Endometrium (tissue), 2 donors: ENCODE measurements around the gene TOGARAM2.

Source experiments
- FAIRE-seq: peaks from 2 replicates; lab custom pipeline; 2012; peaks lifted over from hg19 to GRCh38; lab: Jason Lieb, UNC
- donor health status: control.
- donor health status: control.

TOGARAM2 gene

DNA sequence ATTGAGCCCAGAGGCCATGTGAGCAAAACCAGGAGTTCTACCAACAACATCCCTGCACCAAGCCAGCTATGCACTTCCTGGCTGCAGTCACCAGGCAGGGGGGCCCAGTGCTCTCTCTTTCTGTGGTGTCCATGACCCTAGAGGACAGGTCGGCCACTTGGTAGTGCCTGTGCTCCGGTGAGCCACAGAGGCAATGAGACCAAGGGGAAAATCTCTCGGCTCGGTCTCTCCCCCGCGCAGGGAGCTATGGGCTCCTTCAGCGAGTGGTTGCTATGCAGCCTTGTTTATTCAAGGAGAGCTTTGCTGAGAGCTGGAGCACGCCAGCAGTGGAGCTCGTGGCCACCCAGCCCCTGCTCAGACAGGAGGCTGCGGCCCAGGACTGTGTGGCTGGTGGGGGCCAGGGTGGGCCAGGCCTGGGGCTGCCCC, at the start of gene TOGARAM2:
TOGARAM2 (plus strand) TSS at position 283 of the 426 bp plus-strand sequence. CDS start 13,537 bp downstream, outside the sequence.
- no peak for FAIRE-seq

DNA sequence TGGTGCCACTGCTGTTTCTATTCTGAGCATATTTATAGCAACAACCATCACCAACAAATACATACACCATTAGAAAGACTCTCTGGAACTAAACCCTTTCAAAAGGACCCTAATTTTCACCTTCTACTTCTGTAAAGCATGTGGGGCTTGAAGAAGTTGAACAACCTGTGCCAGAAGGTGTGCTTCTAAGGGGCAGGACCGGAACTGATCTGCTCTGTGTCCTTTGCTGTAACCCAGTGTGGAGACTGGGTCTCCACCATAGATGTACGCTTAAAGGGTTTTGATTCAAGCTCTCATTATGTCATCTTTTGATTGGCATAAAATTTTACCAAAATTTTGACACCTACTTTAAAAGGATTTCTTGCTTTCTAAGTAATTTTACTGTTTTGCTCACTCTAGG, 46.3 kb upstream of the TOGARAM2 start:
- no peak for FAIRE-seq

- no peak for FAIRE-seq
These were observed 40.1 kb upstream of the TOGARAM2 start for GRCh38 chr2:28941008-28941407.

DNA sequence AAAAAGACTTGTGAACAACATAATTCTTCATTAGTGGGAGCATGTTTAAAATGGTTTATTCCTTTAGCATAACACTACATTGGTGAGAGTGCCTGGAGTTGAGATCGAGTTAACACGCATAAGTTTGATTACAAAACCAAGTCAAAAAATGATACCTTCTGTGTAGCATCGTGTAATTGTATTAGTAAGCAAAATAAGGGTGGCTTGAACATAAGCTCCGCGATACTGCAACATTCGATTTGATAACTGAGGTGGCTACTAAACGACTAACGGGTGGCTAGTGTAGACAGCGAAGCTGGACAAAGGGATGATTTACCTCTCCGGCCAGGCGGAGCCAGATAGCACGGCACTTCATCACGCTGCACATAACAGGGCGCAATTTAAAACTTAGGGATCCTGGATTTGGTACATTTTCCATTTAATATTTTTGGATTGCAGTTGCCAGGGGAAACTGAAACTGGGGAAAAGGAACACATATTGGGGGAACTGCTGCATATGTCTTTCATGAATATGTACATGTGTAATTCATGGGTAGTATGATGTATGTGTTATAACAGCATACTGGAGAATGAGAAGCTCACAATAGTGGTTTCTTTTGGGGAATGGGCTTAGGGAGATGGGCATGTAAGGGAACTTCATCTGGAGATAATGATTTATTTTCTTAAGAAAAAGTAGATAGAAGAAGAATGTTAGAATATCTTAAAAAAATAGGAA, 36.4 kb upstream of the TOGARAM2 start:
- no peak for FAIRE-seq

DNA sequence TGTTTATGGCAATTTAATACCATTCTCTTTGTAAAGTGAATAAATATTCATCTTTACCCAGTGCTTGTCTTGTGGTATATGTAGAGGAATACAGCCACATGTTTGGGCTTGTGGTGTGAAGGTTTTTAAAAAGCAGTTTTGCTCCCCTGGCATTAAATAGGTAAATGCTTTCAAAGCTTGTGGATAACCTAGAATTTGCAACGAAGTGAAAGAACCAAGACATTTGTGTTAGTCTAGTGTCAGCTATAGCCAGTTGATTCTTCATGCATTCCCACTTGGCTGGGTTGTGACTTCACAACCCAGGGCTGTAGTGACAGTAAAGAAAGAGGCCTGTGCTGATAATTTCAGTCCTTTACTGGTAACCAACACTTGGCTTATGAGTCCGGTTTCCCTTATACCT, 32.9 kb upstream of the TOGARAM2 start:
- FAIRE-seq: no peak

DNA sequence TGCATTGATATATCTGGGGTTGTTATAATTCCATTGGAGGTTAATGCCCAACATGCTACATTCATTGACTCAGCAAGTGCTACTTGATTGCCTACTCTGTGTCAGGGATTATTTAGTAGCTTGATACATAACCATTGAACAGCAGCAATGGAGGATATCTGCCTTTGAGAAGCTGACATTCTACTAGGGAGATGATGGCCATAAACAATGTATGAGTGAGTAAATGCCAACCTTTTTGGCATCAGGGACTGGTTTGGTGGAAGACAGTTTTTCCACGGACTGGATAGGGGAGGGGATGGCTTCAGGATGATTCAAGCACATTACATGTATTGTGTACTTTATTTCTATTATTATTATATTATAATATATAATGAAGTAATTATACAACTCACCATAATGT, 31.9 kb upstream of the TOGARAM2 start:
- FAIRE-seq: no peak

DNA sequence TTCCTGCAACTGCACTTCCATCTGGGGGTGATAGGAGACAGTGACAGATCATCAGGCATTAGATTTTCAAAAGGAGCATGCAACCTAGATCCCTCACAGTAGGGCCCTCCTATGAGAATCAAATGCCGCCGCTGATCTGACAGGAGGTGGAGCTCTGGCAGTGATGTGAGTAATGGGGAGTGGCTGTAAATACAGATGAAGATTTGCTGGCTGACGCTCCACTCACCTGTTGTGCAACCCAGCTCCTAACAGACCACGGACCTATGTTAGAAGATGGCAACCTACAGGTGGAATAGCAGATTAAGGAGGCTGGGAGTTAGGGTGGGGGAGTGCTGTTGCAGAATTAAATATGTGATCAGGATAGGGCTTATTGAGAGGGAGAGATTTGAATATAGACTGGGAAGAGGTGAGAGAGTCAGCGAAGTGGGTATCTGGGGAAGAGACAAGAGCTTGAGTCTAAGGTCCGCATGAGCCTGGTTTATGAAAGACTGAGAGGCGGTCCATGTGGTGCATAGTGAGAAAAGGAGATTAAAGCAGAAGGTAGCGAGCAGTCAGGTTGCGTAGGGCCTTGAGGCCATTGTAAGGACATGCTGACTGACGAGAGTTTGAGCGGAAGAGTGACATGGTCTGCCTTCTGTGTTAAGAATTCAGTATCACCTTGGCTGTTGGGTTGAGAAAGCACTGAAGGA, 31.3 kb upstream of the TOGARAM2 start:
- no peak for FAIRE-seq

DNA sequence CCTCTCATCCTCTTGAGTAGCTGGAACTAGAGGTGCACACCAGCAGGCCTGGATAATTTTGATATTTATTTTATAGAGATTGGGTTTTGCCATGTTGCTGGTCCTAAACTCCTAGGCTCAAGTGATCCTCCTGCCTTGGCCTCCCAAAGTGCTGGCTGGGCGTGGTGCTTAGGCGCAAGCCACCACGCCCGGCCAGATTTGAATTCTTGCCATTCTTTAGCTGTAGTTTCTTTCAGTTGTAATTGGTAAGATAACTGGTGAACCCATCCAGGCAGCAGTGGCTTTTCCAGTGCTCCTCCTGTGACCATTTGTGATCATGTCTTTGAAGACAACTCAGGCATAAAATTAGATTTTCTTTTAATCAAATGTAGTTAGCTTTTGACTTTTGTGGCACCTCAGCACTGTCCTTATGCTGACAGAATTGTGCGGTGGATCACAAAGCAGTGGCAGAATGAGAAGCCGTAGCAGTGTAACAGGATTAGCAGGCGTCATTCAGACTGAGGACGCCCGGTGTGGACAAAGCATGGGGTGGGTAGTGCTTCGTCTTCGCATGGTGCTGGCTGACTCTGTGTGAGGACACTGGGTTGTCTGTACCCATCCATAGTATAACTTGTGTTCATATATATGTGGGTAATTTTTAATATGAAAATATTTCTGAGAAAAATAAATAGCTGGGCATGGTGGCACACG, 30.0 kb upstream of the TOGARAM2 start:
- FAIRE-seq: no peak

GRCh38 chr2:28951910-28952835, 28.9 kb upstream of the TOGARAM2 start:
- no peak for FAIRE-seq

DNA sequence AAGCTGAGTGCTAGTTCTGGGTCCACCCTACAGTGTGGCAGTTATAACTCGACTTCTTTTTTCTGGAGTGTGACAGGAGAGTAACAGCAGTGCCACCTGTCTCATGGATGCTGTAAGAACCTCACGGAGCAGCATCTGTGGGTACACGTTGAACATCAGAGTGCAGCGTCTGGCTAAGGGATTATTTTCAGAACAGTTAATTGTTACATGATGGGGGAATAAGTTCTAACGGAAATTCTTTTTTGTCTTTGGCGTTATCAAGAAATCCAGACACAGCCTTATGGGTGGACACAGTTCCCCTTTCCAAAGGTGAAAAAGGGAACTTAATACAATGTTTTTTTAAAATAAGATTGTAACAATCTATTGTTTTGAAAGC, 28.3 kb upstream of the TOGARAM2 start:
- no peak for FAIRE-seq

DNA sequence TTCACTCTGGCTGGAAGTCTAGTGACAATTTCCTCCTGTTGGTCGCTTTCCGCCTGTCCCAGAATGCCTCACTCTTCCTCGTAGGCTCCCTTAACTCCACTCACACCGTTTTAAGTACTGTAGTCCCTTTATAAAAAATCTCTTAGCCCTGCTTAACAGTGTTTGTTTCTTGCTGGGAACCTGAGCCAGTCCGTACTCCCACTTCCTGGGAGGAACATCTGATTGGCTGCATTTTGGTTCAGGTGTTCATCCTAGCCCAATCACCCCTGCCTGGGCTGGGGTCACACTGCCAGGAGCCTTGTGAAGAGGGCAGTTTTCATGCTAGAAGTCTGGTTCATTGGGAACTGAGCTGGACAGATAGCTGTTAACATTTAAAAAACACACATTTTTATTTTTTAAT, 25.6 kb upstream of the TOGARAM2 start:
- no peak for FAIRE-seq

DNA sequence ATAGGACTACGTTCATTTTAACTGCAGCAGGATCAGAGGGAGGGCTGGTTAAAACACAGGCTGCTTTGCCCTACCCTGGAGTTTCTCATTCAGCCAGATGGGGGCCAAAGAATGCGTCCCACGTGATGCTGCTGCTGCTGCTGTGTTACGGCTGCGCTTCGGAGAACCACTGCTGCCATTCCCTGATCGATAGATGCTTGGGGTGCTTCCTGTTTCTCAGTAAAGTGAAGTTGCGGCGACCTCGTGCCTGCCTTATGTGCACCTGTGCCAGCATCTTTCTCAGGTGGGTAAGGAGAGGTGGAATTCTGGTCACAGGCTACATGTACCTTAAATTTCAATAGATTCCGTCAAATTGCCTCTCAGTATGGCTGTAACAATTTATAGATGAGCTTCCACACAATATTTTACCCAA, 24.7 kb upstream of the TOGARAM2 start:
- FAIRE-seq: no peak

GRCh38 chr2:28956890-28957289, 24.2 kb upstream of the TOGARAM2 start:
- FAIRE-seq: no peak

DNA sequence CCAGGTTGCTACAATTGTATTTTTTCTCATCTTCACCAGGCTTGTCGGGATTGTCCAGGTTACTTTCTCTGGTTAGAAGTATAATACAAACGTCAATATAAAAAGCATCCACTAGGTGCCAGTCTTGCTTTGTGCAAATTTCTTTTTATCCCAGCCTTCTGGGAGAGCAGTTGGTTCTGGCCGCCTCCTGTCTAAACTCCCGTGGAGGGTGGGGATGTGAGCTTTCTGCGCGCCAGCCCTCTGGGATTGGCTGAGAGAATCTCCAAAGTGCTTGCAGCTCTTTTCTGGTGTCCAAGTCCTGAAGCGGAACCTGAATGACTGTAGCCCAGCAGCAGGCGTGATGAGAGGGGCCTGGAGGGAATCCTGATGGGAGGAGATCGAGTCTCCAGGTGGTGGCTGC, 22.4 kb upstream of the TOGARAM2 start:
- FAIRE-seq: peak; percentile 67

GRCh38 chr2:28960401-28960800, 20.7 kb upstream of the TOGARAM2 start:
- no peak for FAIRE-seq

GRCh38 chr2:28962505-28962904, 18.6 kb upstream of the TOGARAM2 start:
- FAIRE-seq: no peak

GRCh38 chr2:28970464-28971160, 10.5 kb upstream of the TOGARAM2 start:
- FAIRE-seq: no peak

DNA sequence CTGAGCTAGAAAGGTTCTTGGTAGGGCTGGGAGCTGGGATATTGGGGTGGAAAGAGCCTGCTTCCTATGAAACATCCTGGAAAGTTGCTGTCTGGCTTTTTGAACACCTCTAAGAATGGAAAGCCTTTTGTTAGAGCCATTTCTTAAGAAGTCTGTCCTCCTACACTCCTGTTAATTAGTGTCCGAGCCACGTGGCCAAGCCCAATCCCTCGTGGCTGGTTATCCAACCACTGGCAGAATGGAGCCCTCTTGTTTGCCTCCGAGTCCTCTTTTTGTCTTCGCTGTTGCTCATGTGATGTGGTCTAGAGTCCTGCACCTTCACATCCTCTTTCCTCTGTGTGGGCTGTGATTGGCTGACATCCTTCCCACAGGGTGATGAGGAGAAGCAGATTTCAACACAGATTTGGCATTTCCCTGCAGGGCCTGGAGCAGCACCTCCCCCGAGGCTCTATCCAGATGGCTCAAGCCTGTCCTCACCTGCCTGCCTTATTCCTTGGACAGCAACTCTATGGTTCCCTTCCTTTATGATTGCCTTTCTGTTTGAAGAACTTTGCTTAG, 8.2 kb upstream of the TOGARAM2 start:
- FAIRE-seq: no peak

DNA sequence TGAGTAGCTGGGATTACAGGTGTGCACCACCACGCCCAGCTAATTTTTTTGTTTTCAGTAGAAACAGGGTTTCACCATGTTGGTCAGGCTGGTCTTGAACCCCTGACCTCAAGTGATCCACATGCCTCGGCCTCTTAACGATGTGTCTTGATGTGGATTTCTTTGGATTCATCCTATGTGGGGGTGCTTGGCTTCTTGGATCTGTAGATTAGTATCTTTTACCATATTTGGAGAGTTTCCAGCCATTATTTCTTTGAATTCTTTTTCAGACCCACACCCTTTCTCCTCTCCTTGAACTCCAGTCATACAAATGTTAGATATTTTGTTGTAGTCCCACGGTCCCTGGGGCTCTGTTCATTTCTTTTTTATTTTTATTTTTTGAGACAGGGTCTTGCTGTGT, 6.8 kb upstream of the TOGARAM2 start:
- FAIRE-seq: no peak

GRCh38 chr2:28975671-28976070, 5.4 kb upstream of the TOGARAM2 start:
- FAIRE-seq: no peak

GRCh38 chr2:28976584-28976983, 4.5 kb upstream of the TOGARAM2 start:
- no peak for FAIRE-seq
